Natural killer cell (primary cell): Measurements from ENCODE around the gene PPM1K. TPM values are rescaled to one million over a fixed set of nuclear protein-coding genes. Genes with fewer than 3 reads are reported as not detected.

ENCODE experiments used
- ATAC-seq, 3 donors: fragments of 150-1000 bp in 2 of 3; fragments of 200-7000 bp in 1 of 3; cut with Tn5 transposase; 1 replicate in 1 of 3; 2 replicates in 2 of 3; pipeline ENCODE4 v1.10.0; 2021; ENCODE audit warnings: mild to moderate bottlenecking in 2 of 3, moderate library complexity in 2 of 3
- DNase-seq, 2 donors: peaks; one replicate each; pipeline versions ENCODE4 v3.0.0 to v3.0.0-alpha.2; 2013 to 2021; ENCODE audit warnings: mixed read lengths in 1 of 2
- H3K27ac ChIP-seq: one replicate; pipeline ENCODE4 v1.5.1; 2013; ENCODE audit warnings: mild to moderate bottlenecking, low read length
- H3K27me3 ChIP-seq: one replicate; pipeline ENCODE4 v1.6.1; 2013; ENCODE audit warnings: low read length; ENCODE audit not compliant: control insufficient read depth, insufficient read depth
- H3K36me3 ChIP-seq: one replicate; pipeline ENCODE4 v1.6.1; 2013; ENCODE audit warnings: low read length; ENCODE audit not compliant: control insufficient read depth, insufficient read depth
- H3K4me1 ChIP-seq: one replicate; pipeline ENCODE4 v1.6.1; 2013; ENCODE audit warnings: low read length; ENCODE audit not compliant: control insufficient read depth, insufficient read depth
- H3K4me3 ChIP-seq: one replicate; pipeline ENCODE4 v1.5.1; 2013; ENCODE audit warnings: low read length
- H3K9me3 ChIP-seq: one replicate; pipeline ENCODE4 v1.6.1; 2013; ENCODE audit warnings: low read length; ENCODE audit not compliant: control insufficient read depth, insufficient read depth
- H3K27ac Mint-ChIP-seq, 2 donors: one replicate each; pipeline ENCODE4 v1.8.0; 2022; ENCODE audit warnings: mild to moderate bottlenecking in 2 of 2, mixed read lengths in 2 of 2, moderate library complexity in 1 of 2
- H3K27me3 Mint-ChIP-seq, 2 donors: one replicate each; pipeline ENCODE4 v1.8.0; 2022; ENCODE audit warnings: low read depth in 2 of 2, mixed read lengths in 2 of 2
- H3K36me3 Mint-ChIP-seq: one replicate; pipeline ENCODE4 v1.8.0; 2022; ENCODE audit warnings: mixed read lengths
- H3K4me1 Mint-ChIP-seq, 2 donors: one replicate each; pipeline ENCODE4 v1.8.0; 2022; ENCODE audit warnings: mixed read lengths in 2 of 2
- H3K4me3 Mint-ChIP-seq: one replicate; pipeline ENCODE4 v1.8.0; 2022; ENCODE audit warnings: mild to moderate bottlenecking, moderate library complexity, mixed read lengths
- H3K9me3 Mint-ChIP-seq, 2 donors: one replicate each; pipeline ENCODE4 v1.8.0; 2022; ENCODE audit warnings: mixed read lengths in 2 of 2
- CTCF ChIP-seq: fragments of 200-600 bp; IDR thresholded peaks from one replicate; pipeline ENCODE4 v1.8.0; 2022; ENCODE audit warnings: antibody characterized with exemption
- WGBS: methylation state at CpG from one replicate; pipeline ENCODE4 v1.1.7; 2013; ENCODE audit warnings: missing lambda C conversion rate; ENCODE audit not compliant: insufficient coverage; 5-methylcytosine and 5-hydroxymethylcytosine counted together
- intact Hi-C: fragments of 100-400 bp; cut with micrococcal nuclease; formaldehyde crosslinking; loops from one replicate; pipeline ENCODE4 v1.14.2; 2022
- total RNA-seq, 4 donors: library from RNA; stranded (reverse); fragments of 120-200 nt in 1 of 4; gene quantifications; one replicate each; pipeline versions ENCODE4 v1.2.3 to v1.2.4, GENCODE V29; 2013 to 2022

PPM1K gene
- total RNA-seq, 3 donors from 2014 or later (not counting 1 experiment from before 2014, with no cell fraction given), result 68.0 to 76.8 (median 74.3) TPM

- Histone ChIP-seq H3K27ac (peak overlapping the region; percentile 50), H3K4me3 (no peak overlapping the region), H3K27me3 (no peaks in the 10 kb centered on the region), H3K4me1 (peaks cover 8% of the 10 kb centered on the region), H3K36me3 (no peaks in the 10 kb centered on the region), H3K9me3 (no peaks in the 10 kb centered on the region)
- Mint-ChIP-seq H3K9me3 (no peaks in the 10 kb centered on the region), H3K27ac (peak overlapping the region; percentile 64 to 79), H3K4me3 (peak overlapping the region; percentile 58), H3K27me3 (no peaks in the 10 kb centered on the region), H3K36me3 (no peaks in the 10 kb centered on the region), H3K4me1 (peaks cover 14 to 21% of the 10 kb centered on the region in 2 donors)
- no peak for TF ChIP-seq CTCF
- DNase-seq (peak in 1 of 2 donors; percentile 42), ATAC-seq (peak; percentile 68 to 84 (median 81))
- intact Hi-C loops, result no loop called here
- WGBS, result 27% methylated on average over 5 of the region's 5 CpGs
Observed at GRCh38 chr4:88320780-88321373, 36.5 kb upstream of the PPM1K start.

GRCh38 chr4:88320224-88320779 is 35.9 kb upstream of the PPM1K start:
- Histone ChIP-seq H3K27ac (peak overlapping the region; percentile 50), H3K4me3 (no peak overlapping the region), H3K4me1 (peaks cover 8% of the 10 kb centered on the region), H3K9me3 (no peaks in the 10 kb centered on the region), H3K36me3 (no peaks in the 10 kb centered on the region), H3K27me3 (no peaks in the 10 kb centered on the region)
- Mint-ChIP-seq H3K27ac (peak overlapping the region; percentile 64 to 79), H3K27me3 (no peaks in the 10 kb centered on the region), H3K9me3 (no peaks in the 10 kb centered on the region), H3K4me3 (peak overlapping the region; percentile 58), H3K4me1 (peaks cover 14 to 21% of the 10 kb centered on the region in 2 donors), H3K36me3 (no peaks in the 10 kb centered on the region)
- DNase-seq (no peak), ATAC-seq (peak in 2 of 3 donors; percentile 42 to 52)
- 100% methylated on average over 1 of the region's 1 CpG for WGBS
- no peak for TF ChIP-seq CTCF
- intact Hi-C loops, result no loop called here

DNA sequence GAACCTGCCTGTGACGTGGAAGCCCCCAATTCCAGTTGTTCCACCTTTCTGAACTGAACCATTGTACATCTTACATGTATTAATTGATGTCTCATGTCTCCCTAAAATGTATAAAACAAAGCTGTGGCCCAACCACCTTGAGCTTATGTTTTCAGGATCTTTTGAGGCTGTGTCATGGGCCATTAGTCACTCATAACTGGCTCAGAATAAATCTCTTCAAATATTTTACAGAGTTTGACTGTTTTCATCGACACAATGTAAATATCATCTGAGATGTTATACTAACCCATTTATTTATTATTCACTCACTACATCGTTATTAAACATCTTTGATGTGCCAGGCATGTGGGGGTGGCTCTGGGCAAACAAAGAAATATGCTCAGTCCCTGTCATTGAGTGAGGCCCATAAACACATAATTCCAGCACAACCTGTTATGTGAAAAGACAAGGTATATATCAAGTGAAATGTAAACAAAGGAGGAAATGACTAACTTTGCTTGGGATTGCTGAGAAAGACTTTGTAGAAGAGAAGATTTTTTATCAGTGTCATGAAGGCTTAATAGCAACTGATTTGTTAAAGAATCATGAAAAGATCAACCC is 34.5 kb upstream of the PPM1K start:
- no peaks in the 10 kb centered on the region for H3K27me3 ChIP-seq
- DNase-seq (no peak), ATAC-seq (no peak)
- Mint-ChIP-seq H3K36me3 (no peaks in the 10 kb centered on the region), H3K4me3 (no peak overlapping the region), H3K27me3 (no peaks in the 10 kb centered on the region), H3K27ac (peak overlapping the region in 1 of 2 donors; percentile 79), H3K9me3 (no peaks in the 10 kb centered on the region), H3K4me1 (peaks cover 14 to 21% of the 10 kb centered on the region in 2 donors)
- H3K4me3 ChIP-seq, result no peak overlapping the region
- H3K9me3 ChIP-seq, result no peaks in the 10 kb centered on the region
- no peak for TF ChIP-seq CTCF
- H3K27ac ChIP-seq, result no peak overlapping the region
- WGBS, result 93% methylated on average over 2 of the region's 3 CpGs
- no peaks in the 10 kb centered on the region for H3K36me3 ChIP-seq
- H3K4me1 ChIP-seq, result peaks cover 8% of the 10 kb centered on the region
- intact Hi-C loops, result no loop called here
